HPDE6-E6E7 (cell line): ENCODE measurements around the gene LRRC7.
A peak's percentile ranks its signal among the peaks of the same experiment; 100 is the strongest.
"Not testable (repeated sequence)": the region's sequence is repeated elsewhere in the genome, so short reads cannot be mapped to it uniquely, and the experiment has no call there.

Source experiments
- DNase-seq: peaks from one replicate; pipeline ENCODE4 v3.0.0; 2011; ENCODE audit warnings: missing footprints; ENCODE audit errors: extremely low spot score

LRRC7 gene

DNA sequence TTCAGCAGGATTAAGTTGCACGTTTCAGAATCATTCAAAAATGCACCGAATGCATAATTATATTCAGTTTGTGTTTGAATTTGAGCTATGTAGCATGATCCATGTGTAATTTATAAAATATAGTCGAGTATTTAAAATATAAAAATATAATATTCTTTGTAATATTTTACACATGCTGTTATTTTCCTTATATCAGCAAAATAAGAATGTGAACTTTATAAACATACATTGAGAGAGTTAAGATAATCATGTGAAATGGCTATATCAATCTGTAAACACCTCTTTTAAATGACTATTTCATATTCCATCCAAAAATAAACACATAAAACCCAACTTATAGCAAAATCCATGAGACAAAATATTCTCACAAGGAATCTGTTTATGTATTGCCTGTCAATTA, 303.7 kb downstream of the LRRC7 start:
- DNase-seq = no peak

DNA sequence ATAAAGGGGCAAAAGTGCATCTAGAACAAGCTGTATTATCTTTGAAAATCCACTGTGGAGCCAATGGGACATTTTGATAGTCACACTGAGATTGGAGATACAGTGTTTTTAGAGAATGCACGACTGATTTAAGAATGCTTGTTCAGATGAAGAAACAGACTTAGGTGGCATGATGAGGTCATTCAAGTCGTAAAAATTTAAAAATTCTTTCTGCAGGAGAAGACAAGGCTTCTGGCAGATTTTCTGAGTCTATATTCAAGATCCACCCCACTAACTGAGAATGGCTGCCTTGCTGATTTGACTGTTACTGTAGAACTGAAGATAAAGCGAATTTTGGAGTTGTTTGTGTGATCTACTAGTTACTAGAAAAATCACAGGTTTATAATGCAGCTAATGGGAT, 310.6 kb downstream of the LRRC7 start:
- DNase-seq = no peak

DNA sequence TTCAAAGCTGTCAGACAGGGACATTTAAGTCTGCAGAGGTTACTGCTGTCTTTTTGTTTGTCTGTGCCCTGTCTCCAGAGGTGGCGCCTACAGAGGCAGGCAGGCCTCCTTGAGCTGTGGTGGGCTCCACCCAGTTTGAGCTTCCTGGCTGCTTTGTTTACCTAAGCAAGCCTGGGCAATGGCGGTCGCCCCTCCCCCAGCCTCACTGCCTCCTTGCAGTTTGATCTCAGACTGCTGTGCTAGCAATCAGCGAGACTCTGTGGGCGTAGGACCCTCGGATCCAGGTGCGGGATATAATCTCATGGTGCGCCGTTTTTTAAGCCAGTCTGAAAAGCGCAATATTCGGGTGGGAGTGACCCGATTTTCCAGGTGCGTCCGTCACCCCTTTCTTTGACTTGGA, 320.3 kb downstream of the LRRC7 start:
- DNase-seq = not testable (repeated sequence)

DNA sequence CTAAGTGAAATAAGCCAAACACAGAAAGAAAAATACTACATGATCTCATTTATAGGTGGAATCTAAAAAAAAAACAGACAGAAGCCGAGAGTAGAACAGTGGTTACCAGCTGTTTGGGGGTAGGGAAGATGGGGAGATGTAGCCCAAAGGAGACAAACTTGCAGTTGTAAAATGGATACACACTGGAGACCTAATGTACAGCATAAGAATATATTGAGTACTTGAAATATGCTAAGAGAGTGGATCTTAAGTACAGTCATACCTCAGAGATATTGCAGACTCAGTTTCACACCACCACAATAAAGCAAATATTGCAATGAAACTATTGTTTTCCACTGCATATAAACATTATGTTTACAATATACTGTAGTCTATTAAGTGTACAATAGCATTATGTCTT, 320.9 kb downstream of the LRRC7 start:
- no peak for DNase-seq

DNA sequence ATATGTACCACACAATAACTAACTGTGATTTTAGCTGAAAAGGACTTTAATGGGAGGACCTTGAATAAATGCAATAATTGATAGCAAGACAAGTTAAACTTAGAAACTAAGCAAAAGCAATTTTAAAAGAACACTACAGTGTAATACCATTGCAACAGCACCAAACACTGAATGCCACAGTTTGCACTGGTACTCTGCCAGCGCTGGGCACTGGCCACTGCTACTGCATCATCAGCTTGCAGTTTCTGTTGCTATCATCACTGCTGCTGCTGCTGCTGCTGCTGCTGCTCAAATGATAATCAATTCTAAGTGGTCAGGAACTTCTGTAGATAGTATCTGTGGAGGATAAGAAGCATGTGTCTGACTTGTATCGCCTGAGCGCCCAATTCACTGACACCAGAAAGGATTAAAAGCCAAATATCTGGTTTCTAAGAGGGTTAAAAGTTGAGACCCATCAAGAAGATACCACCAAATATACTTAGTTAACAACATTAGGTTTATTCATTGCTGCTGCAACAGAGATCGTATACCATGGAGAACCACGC, 330.8 kb downstream of the LRRC7 start:
- no peak for DNase-seq

DNA sequence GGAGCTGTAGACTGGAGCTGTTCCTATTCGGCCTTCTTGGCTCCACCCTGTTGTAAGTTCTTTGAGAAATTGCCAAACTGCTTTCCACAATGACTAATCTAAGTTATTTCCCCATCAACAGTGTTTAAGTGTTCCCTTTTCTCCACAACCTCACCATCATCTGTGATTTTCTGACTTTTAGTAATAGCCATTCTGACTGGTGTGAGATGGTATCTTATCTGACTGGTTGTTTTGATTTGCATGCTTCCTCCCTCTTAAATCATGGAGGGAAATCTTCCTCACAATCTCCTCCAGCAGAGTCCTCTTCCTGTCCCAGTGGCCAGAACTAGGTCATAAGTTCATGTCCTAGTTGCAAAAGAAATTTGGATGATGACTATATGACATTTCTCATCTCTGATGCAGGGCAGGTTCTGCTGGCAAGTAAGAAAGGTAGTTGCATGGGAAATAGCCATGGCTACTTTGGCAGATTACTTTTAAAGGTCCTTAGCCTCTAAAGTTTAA, 343.6 kb downstream of the LRRC7 start:
- DNase-seq = no peak

DNA sequence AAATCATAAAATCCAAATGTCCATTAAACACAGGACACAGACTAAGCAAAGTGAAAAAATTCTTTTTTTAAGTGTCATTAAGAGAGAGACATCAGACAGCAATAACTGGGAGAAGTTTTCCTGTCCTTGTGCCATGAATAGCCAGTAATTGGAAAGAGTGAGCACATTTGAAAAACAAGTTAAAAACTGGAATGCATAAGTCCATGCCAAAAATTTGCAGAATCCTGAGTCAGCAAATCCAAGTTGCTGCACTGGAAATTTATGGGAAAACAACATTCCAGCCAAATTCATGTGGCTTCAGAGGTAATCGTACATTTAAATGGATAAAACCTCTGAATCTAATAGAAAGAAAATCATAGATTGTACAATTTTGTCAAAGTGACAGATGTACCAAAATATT, 346.3 kb downstream of the LRRC7 start:
- no peak for DNase-seq

DNA sequence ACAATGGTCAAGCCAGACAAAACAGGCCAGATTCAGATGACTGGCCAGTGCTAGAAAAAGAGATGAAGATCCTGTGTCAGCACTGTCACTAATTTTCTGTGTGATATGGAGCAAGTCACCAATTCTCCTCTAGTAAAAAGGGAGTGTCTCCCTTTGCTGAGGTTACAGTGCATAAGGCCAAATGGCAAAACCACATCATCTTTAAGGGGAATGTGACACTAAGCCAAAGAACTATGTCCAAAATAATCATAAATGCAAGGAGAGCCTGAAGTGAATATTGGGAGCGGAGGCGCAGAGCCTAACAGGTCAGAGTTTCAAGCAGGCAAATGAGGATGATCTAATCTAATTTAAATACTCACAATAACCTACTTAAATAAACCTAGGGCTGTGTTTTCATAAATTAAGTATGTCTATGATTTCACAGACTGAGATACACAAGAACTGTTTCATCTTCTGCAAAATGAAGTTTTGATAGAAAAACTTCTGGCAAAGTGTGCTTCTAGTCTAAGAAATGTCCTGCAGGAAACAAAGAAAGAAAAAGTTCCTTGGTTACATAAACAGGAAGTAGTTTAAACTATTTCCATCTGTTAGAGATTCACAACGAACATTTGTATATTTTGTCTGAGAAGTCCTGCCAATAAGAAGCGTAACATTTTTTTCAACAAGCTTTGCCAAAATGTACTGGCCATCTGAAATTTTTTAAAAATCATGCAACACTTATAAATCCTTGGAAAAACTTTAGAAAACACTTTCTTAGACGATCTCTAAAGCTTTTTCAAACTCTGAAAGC, 347.4 kb downstream of the LRRC7 start:
- no peak for DNase-seq

DNA sequence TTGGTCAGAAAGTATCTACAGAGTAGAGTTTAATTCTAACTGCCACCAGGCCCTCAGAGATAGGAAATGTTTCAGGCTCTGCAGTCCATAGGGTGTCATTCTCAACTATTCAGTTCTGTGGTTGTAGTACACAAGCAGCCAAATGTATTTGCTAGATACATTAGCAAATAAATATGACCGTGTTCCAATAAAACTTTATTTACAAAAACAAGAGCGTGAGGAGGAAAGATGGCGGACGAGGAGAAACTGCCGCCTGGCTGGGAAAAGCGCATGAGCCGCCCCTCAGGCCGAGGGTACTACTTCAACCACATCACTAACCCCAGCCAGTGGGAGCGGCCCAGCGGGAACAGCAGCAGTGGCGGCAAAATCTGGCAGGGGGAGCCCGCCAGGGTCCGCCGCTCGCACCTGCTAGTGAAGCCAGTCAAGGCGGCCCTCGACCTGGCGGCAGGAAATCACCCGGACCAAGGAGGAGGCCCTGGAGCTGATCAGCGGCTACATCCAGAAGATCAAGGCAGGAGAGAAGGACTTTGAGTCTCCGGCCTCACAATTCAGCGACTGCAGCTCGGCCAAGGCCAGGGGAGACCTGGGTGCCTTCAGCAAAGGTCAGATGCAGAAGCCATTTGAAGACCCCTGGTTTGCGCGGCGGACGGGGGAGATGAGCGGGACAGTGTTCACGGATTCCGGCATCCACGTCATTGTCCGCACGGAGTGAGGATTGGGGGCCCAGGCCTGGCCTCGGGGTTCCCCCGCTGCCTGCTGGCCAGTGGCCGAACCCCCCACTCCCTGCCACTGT, 351.6 kb downstream of the LRRC7 start:
- no peak for DNase-seq

DNA sequence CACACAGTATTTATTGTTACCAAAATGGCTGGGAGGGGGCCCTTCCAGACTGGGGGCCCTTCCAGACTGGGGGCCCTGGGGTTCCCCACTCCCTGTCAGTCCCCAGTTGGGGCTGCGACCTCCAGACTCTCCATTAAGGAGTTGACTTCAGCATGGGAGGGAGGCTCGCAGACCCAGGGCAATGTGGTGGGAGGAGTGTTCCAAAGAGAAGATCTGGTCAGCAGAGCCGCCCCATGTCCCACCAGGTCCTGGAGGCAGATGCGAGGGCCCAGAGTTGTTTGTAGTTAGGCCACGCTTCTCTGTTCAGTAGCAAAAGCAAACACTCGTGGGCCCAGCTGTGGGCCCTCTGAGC, 352.2 kb downstream of the LRRC7 start:
- DNase-seq = no peak

DNA sequence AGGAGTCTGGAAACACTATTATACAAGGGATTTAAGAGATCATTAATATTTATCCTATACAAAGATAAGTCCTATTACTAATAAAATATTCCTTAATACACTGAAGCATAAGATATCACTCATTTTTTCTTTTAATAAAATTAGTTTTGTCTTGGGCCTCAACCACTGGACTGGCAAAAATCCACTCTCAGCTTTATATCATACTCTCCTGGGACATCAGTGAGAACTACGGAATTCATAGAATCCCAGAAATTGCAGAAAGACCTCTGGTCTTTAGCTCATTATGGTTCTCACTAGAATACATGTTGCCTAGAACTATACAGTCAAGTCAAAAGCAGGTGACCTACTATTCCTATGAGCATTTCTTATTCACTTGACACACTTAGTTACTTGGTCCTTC, 352.7 kb downstream of the LRRC7 start:
- no peak for DNase-seq

DNA sequence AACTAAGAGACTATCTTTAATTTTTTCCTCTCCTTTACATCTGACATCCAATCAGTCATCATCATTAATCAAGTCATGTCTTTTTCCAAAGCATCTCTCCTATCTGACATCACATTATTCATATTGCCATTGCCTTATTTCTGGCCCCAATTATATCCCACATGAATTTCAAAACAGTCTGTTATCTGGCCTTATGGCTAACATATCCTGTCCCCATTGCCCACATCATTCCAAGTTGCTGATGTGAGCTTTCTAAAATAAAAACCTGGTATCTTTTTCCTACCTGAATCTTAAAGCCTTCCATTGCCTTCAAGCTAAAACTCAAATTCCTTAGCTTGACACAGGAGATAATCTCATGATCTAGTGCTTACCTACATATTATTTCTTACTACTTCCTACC, 353.8 kb downstream of the LRRC7 start:
- no peak for DNase-seq

DNA sequence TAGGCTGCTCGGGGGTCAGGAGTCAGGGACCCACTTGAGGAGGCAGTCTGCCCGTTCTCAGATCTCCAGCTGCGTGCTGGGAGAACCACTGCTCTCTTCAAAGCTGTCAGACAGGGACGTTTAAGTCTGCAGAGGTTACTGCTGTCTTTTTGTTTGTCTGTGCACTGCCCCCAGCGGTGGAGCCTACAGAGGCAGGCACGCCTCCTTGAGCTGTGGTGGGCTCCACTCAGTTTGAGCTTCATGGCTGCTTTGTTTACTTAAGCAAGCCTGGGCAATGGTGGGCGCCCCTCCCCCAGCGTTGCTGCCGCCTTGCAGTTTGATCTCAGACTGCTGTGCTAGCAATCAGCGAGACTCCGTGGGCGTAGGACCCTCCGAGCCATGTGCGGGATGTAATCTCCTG, 360.5 kb downstream of the LRRC7 start:
- not testable (repeated sequence) for DNase-seq

DNA sequence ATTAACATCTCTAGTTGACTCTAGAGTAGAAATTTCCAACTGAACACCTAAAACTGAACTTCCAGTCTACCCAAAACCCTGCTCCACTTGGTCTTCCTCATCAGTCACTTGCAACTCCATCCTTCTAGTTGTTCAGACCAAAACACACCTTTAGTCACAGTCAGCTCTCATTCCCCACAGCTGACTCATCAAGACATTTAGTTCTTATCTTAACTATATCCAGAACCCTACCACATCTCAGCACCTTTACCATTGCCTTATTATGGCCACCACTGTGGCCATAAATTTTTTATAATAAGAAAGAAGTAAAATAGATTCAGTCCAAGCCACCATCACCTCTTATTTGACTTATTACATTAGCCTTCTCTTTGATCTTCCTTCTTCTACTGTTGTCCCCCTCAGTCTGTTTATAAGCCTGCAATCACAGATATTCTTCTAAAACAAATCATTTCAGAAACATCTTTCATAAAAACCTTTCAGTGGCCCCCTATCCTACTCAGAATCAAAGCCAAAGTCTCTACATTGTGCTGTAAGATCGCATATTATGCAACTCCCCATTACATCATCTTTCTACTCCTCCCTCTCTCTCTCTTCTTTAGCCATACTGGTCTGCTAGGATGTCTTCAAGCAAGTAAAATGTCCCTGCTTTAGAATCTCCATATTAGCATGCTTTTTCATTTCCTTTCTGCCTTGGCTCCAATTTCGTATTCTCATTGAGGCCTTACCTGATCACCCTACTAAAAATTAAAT, 361.8 kb downstream of the LRRC7 start:
- DNase-seq = no peak

DNA sequence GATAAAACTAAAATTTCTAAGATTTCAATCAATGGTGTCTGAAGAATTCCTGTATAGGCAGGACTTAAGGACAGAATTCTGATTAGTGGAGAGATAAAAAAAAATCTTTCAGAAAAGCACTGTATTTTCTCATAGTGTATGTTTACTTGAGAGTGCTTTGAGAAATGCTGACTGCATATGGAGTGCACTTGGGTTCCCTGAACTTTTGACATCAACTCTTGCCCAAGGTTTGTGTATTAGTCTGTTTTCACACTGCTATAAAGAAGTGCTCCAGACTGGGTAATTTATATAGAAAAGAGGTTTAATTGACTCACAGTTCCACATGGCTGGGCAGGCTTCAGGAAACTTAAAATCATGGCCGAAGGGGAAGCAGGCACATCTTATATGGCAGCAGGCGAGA, 362.7 kb downstream of the LRRC7 start:
- no peak for DNase-seq

DNA sequence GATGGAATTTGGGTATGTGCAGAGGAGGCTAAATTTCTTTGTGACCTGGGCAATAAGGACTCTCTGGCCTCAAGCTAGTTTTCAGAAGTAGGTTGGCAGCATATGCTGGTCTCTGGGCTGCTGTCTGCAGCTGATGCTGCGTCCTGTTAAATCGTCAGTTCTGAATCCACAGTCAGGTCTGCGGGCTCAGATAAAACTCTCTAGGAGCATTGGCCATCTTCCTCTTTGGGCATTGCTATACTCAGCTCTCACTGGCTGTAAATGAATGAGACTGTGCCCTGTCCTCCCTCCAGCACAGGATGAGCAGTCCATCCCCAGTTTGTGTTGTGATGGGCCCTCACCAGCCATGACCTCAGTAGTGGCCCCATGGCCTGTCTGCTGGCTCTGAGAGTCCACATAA, 365.0 kb downstream of the LRRC7 start:
- no peak for DNase-seq

DNA sequence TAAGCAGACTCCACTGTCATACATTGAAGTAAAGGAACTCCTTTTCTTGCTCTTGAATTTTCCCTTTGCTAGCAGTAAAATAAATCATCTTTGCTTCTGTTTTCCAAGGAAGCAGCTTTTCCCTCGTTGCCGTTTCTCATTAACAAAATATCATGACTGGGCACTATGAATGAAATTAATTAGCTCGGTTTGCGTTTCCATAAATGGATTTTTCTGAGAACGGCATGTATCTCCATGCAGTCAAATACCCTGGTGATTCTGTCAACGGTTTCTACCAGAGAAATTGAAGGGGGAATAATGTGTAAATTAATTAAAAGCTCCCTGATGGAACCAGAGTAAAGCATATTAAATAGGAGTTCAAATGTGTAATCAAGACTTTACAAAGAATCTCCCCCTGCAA, 372.5 kb downstream of the LRRC7 start:
- DNase-seq = no peak

DNA sequence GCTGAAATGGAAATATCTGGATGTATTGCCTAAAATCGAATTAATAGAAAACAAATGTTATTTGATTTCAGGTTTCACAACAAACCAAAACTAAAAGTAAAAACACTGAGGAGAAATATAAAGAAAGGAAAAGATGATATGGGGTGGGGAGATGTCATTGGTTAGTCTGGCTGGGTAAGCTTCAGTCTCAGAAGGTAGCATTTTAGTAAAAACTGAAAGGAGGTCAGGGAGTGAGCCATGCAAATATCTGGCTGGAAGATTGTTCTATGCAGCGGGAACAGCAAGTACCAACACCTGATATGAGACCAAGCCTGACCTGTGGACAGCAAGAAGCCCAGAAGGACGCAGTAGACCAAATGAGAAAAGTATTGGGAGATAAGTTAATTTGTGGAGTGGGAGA, 373.1 kb downstream of the LRRC7 start:
- no peak for DNase-seq

DNA sequence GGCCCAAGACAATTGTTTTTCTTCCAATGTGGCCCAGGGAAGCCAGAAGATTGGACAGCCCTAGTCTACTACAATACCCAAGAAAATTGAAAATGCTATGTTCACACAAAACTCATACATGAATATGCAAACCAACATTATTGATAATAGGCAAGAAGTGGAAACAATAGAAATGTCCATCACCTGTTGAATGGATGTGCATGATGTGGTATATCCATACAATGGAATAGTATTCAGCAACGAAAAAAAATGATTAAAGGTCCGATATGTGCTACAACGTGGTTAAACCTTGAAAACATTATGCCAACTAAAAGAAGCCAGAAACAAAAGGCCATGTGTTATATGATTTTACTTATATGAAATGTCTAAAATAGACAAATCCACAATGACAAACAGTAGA, 375.3 kb downstream of the LRRC7 start:
- DNase-seq = no peak

DNA sequence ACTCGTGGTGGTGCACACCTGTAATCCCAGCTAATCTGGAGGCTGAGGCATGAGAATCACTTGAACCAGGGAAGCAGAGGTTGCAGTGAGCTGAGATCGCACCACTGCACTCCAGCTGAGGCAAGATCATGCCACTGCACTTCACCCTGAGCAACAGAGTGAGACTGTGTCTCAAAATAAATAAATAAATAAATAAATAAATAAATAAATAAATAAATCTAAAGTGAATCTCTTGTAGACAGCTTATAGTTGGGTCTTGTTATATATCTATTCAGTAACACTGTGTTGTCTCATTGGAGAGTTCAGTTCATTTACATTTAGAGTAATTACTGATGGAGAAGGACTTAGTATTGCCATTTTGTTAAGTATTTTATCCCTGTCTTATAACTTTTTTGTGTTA, 379.2 kb downstream of the LRRC7 start:
- no peak for DNase-seq

DNA sequence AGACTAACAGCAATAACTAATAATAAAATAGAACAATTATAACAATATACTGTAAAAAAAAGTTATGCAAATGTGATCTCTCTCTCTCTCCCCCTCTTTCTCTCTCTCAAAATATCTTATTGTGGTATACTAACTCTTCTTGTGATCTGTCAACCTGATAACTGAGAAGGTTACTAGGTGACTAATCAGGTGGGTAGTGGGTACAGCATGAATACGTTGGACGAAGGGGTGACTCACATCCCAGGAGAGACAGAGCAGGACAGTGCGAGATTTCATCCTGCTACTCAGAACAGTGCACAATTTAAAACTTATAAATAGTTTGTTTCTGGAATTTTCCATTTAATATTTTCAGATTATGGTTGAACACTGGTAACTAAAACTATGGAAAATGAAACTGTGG, 380.1 kb downstream of the LRRC7 start:
- DNase-seq = peak; percentile 54

DNA sequence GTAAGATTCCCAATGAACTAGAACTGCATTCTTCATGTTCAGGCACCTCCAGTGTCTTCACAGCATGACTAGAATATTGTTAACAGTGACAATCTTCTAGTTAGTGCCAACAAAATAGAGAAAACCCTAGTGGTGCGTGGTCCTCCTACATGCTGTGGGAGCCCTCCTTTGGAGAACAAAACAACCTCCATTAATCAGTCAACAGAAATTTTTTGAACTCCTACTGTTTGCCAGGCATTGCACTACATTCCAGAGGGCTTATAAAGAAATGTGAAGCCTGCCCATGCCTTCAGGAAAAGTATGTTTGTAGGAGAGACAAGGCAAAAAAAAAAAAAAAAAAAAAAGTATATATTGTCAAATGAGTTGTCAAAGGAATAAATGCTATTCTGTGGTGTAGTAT, 385.0 kb downstream of the LRRC7 start:
- DNase-seq = no peak
